ENCODE results near the gene CNN1. TPM values are rescaled to one million over a fixed set of nuclear protein-coding genes. Genes with fewer than 3 reads are reported as not detected.
A peak's percentile ranks its signal among the peaks of the same experiment; 100 is the strongest.

Gene CNN1
- total and polyA plus RNA-seq, 8 donors: 4.5 to 37.0 (median 8.1) TPM

GRCh38 chr19:11541238-11541637, 2.6 kb downstream of the CNN1 start:
- no peak for TF ChIP-seq CTCF (IDR thresholded peaks at IDR 0.05)

GRCh38 chr19:11547929-11548700, 9.5 kb downstream of the CNN1 start:
- H3K4me1 ChIP-seq: no peaks in the 10 kb centered on the region
- H3K9me3 ChIP-seq: no peaks in the 10 kb centered on the region
- H3K4me3 ChIP-seq: no peak overlapping the region
- ATAC-seq (no peak), DNase-seq (no peak)
- no peaks in the 10 kb centered on the region for H3K27me3 ChIP-seq
- no peak for TF ChIP-seq CTCF (IDR thresholded peaks at IDR 0.05)
- intact Hi-C loops (cut with DNase I): no loop called here
- no peak overlapping the region for H3K27ac ChIP-seq
- peaks cover 0 to 19% of the 10 kb centered on the region in 2 donors for H3K36me3 ChIP-seq

More at GRCh38 chr19:11541238-11541637, 2.6 kb downstream of the CNN1 start:
- Histone ChIP-seq H3K9me3 (no peaks in the 10 kb centered on the region), H3K27me3 (peaks cover 8 to 33% of the 10 kb centered on the region in 2 donors), H3K4me1 (peaks cover 0 to 6% of the 10 kb centered on the region in 2 donors), H3K4me3 (no peak overlapping the region), H3K36me3 (no peaks in the 10 kb centered on the region), H3K27ac (no peak overlapping the region)
- intact Hi-C loops (cut with DNase I): no loop called here
- ATAC-seq (no peak), DNase-seq (no peak)

GRCh38 chr19:11549386-11549953, 10.8 kb downstream of the CNN1 start:
- no peak for DNase-seq
- H3K9me3 ChIP-seq: no peaks in the 10 kb centered on the region
- TF ChIP-seq CTCF (IDR thresholded peaks at IDR 0.05): no peak
- peaks cover 0 to 31% of the 10 kb centered on the region in 2 donors for H3K36me3 ChIP-seq
- no peak overlapping the region for H3K27ac ChIP-seq
- intact Hi-C loops (cut with DNase I): no loop called here
- H3K4me1 ChIP-seq: no peaks in the 10 kb centered on the region
- no peak for ATAC-seq
- H3K4me3 ChIP-seq: no peak overlapping the region
- no peaks in the 10 kb centered on the region for H3K27me3 ChIP-seq

- H3K9me3 ChIP-seq: no peaks in the 10 kb centered on the region
- no peak for DNase-seq
- no peak for ATAC-seq
- no peak for TF ChIP-seq CTCF (IDR thresholded peaks at IDR 0.05)
- intact Hi-C loops (cut with DNase I): no loop called here
- H3K27ac ChIP-seq: no peak overlapping the region
- peaks cover 0 to 39% of the 10 kb centered on the region in 2 donors for H3K36me3 ChIP-seq
- no peak overlapping the region for H3K4me3 ChIP-seq
- no peaks in the 10 kb centered on the region for H3K27me3 ChIP-seq
- H3K4me1 ChIP-seq: no peaks in the 10 kb centered on the region
These were observed 11.6 kb downstream of the CNN1 start for GRCh38 chr19:11550265-11550664.

GRCh38 chr19:11551603-11552235, 13.1 kb downstream of the CNN1 start:
- no peak overlapping the region for H3K27ac ChIP-seq
- no peaks in the 10 kb centered on the region for H3K9me3 ChIP-seq
- DNase-seq: no peak
- H3K27me3 ChIP-seq: no peaks in the 10 kb centered on the region
- peaks cover 0 to 10% of the 10 kb centered on the region in 2 donors for H3K4me1 ChIP-seq
- H3K36me3 ChIP-seq: peaks cover 0 to 51% of the 10 kb centered on the region in 2 donors
- no peak overlapping the region for H3K4me3 ChIP-seq
- intact Hi-C loops (cut with DNase I): no loop called here
- TF ChIP-seq CTCF (IDR thresholded peaks at IDR 0.05): no peak
- ATAC-seq: peak; percentile 34

Data from left lung (tissue), 10 donors.